ENCODE data around the gene SLIT3. TPM values are rescaled to one million over a fixed set of nuclear protein-coding genes. Genes with fewer than 3 reads are reported as not detected.

The SLIT3 gene
- total RNA-seq, 6 donors from 2014 or later = 10.8 to 57.3 (median 32.2) TPM

GRCh38 chr5:169085636-169086035, 215.3 kb downstream of the SLIT3 start:
- Histone ChIP-seq H3K9me3 (peaks cover 0 to 7% (median 0%) of the 10 kb centered on the region in 4 donors), H3K27me3 (no peaks in the 10 kb centered on the region), H3K4me3 (no peak overlapping the region), H3K27ac (no peak overlapping the region), H3K36me3 (no peaks in the 10 kb centered on the region), H3K4me1 (no peaks in the 10 kb centered on the region)
- TF ChIP-seq EP300 (IDR thresholded peaks at IDR 0.05) = no peak
- TF ChIP-seq POLR2AphosphoS5 (IDR thresholded peaks at IDR 0.05) = no peak
- TF ChIP-seq POLR2A (IDR thresholded peaks at IDR 0.05) = no peak
- no peak for TF ChIP-seq CTCF (IDR thresholded peaks at IDR 0.05)
- no peak for DNase-seq
- 85 to 89% methylated on average over 8 of the region's 8 CpGs for WGBS, 2 donors
- ATAC-seq (ENCODE audit: low FRiP score in 2 of 2) = no peak

- peaks cover 0 to 3% (median 0%) of the 10 kb centered on the region in 4 donors for H3K9me3 ChIP-seq
- H3K36me3 ChIP-seq = no peaks in the 10 kb centered on the region
- H3K4me1 ChIP-seq = no peaks in the 10 kb centered on the region
- WGBS, 2 donors = 79 to 87% methylated on average over 4 of the region's 4 CpGs
- H3K27ac ChIP-seq = no peak overlapping the region
- H3K4me3 ChIP-seq = no peak overlapping the region
- H3K27me3 ChIP-seq = no peaks in the 10 kb centered on the region
- no peak for ATAC-seq (ENCODE audit: low FRiP score in 2 of 2)
- no peak for DNase-seq
- TF ChIP-seq POLR2AphosphoS5 (IDR thresholded peaks at IDR 0.05) (no peak), EP300 (IDR thresholded peaks at IDR 0.05) (no peak), CTCF (IDR thresholded peaks at IDR 0.05) (no peak), POLR2A (IDR thresholded peaks at IDR 0.05) (no peak)
Measured at GRCh38 chr5:169085212-169085611, 215.7 kb downstream of the SLIT3 start.

DNA sequence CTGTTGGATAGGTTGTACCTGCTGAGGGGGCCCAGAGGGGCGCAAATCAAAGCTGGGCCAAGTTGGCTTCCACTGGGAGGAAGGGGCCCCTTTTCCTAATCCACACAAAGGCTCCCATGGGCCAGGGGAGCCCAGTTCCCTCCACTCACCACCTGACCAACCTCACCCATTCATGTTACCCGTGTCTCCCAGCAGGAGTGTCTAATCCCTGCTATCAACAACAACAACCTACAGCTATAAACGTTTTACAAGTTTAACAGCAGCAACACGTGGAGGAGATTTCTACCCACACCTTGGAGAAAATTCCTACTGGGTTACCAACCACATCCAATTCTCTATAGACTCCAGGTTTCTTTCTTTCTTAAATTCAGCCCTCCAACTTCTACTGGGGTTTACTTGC, 216.2 kb downstream of the SLIT3 start:
- WGBS, 2 donors = 70 to 77% methylated on average over 4 of the region's 4 CpGs

DNA sequence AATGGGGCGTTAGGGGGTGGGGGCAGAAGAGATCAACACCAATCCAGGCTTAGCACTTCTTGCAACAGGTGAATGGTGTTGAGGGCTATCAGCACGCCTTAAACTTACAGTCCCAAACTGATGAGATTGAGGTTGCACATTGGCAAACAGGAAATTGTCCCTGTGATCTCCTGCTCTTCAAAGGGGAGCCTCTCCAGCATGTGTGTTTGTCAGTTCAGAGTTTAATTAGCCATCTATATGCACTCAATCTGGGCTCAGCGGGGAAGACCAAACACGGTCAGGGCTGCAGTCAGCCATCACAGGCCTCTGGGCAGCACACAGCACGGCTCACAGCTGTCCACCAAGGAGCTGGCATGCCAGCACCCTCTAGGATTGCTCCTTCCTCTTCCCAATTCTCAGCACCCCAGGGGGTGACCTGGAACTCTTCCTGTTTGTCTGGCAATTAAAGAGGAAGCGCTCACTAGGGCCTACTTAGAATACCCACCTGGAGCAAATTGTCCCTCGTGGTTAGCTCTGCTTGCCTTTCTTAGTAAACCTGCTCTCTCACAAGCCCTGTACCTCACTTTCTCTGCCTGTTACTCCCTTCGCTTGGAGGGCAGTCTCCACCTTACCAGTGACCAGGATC, 217.4 kb downstream of the SLIT3 start:
- Histone ChIP-seq H3K4me3 (no peak overlapping the region), H3K36me3 (no peaks in the 10 kb centered on the region), H3K27ac (no peak overlapping the region), H3K4me1 (no peaks in the 10 kb centered on the region), H3K9me3 (no peaks in the 10 kb centered on the region), H3K27me3 (no peaks in the 10 kb centered on the region)
- TF ChIP-seq POLR2AphosphoS5 (IDR thresholded peaks at IDR 0.05) = no peak
- no peak for TF ChIP-seq CTCF (IDR thresholded peaks at IDR 0.05)
- TF ChIP-seq POLR2A (IDR thresholded peaks at IDR 0.05) = no peak
- no peak for TF ChIP-seq EP300 (IDR thresholded peaks at IDR 0.05)
- ATAC-seq (ENCODE audit: low FRiP score in 2 of 2) (no peak), DNase-seq (peak in 1 of 2 donors; percentile 12)
- WGBS, 2 donors = 74 to 85% methylated on average over 7 to 8 of the region's 8 CpGs

More for the DNA sequence above, 216.2 kb downstream of the SLIT3 start:
- no peaks in the 10 kb centered on the region for H3K36me3 ChIP-seq
- H3K4me3 ChIP-seq = no peak overlapping the region
- DNase-seq (no peak), ATAC-seq (ENCODE audit: low FRiP score in 2 of 2) (no peak)
- H3K27me3 ChIP-seq = no peaks in the 10 kb centered on the region
- H3K4me1 ChIP-seq = no peaks in the 10 kb centered on the region
- no peaks in the 10 kb centered on the region for H3K9me3 ChIP-seq
- TF ChIP-seq CTCF (IDR thresholded peaks at IDR 0.05) = no peak
- TF ChIP-seq EP300 (IDR thresholded peaks at IDR 0.05) = no peak
- no peak for TF ChIP-seq POLR2AphosphoS5 (IDR thresholded peaks at IDR 0.05)
- TF ChIP-seq POLR2A (IDR thresholded peaks at IDR 0.05) = no peak
- no peak overlapping the region for H3K27ac ChIP-seq
